Neuronal stem cell (in vitro differentiated cells): ENCODE measurements around the gene RAPGEF2.

Experiments
- DNase-seq: peaks from one replicate; pipeline ENCODE4 v3.0.0-alpha.2; 2013; ENCODE audit warnings: low spot score
- H2AFZ ChIP-seq: one replicate; pipeline ENCODE4 v1.6.1; 2013; ENCODE audit warnings: mild to moderate bottlenecking, low read length, inconsistent platforms
- H2AK5ac ChIP-seq: 2 replicates; pipeline ENCODE4 v1.6.1; 2013; ENCODE audit warnings: low read depth, mild to moderate bottlenecking, inconsistent platforms, low read length, moderate library complexity, mixed read lengths
- H2BK120ac ChIP-seq: 2 replicates; pipeline ENCODE4 v1.6.1; 2013; ENCODE audit warnings: low read depth, mild to moderate bottlenecking, inconsistent platforms, low read length, moderate library complexity, mixed read lengths
- H2BK12ac ChIP-seq: one replicate; pipeline ENCODE4 v1.6.1; 2013; ENCODE audit warnings: low read length, inconsistent platforms
- H2BK15ac ChIP-seq: 2 replicates; pipeline ENCODE4 v1.6.1; 2013; ENCODE audit warnings: mild to moderate bottlenecking, low read length, inconsistent platforms, mixed read lengths
- H2BK5ac ChIP-seq: one replicate; pipeline ENCODE4 v1.6.1; 2013; ENCODE audit warnings: inconsistent platforms, mild to moderate bottlenecking, low read length, moderate library complexity
- H3K14ac ChIP-seq: one replicate; pipeline ENCODE4 v1.6.1; 2013; ENCODE audit warnings: low read length, inconsistent platforms
- H3K18ac ChIP-seq: 2 replicates; pipeline ENCODE4 v1.6.1; 2013; ENCODE audit warnings: low read length, inconsistent platforms
- H3K23ac ChIP-seq: 2 replicates; pipeline ENCODE4 v1.6.1; 2013; ENCODE audit warnings: low read depth, mild to moderate bottlenecking, mixed read lengths, low read length, inconsistent platforms; ENCODE audit not compliant: poor library complexity
- H3K27ac ChIP-seq: replicated peaks from 3 replicates; pipeline ENCODE4 v1.5.1; 2013; ENCODE audit warnings: low read length, inconsistent platforms
- H3K27me3 ChIP-seq, 3 experiments: 2 replicates each; pipeline ENCODE4 v1.6.1; 2013; ENCODE audit warnings: low read length in 3 of 3, mild to moderate bottlenecking in 2 of 3, inconsistent platforms in 1 of 3, low read depth in 1 of 3, mixed read lengths in 1 of 3, moderate library complexity in 1 of 3; ENCODE audit not compliant: control insufficient read depth in 3 of 3, insufficient read depth in 3 of 3
- H3K36me3 ChIP-seq, 2 donors: replicated peaks in 1 of 2; 2 replicates each; pipeline ENCODE4 v1.6.1; 2013; ENCODE audit warnings: low read length in 2 of 2; ENCODE audit not compliant: control insufficient read depth in 2 of 2, insufficient read depth in 2 of 2
- H3K4ac ChIP-seq: 2 replicates; pipeline ENCODE4 v1.6.1; 2013; ENCODE audit warnings: inconsistent platforms, mild to moderate bottlenecking, low read length, moderate library complexity
- H3K4me1 ChIP-seq, 2 donors: 1 replicate in 1 of 2; 2 replicates in 1 of 2; pipeline ENCODE4 v1.6.1; 2013; ENCODE audit warnings: low read length in 2 of 2, low read depth in 1 of 2; ENCODE audit not compliant: control insufficient read depth in 2 of 2, insufficient read depth in 1 of 2
- H3K4me2 ChIP-seq: one replicate; pipeline ENCODE4 v1.6.1; 2013; ENCODE audit warnings: mild to moderate bottlenecking, low read length, inconsistent platforms; ENCODE audit not compliant: insufficient read depth, poor library complexity, severe bottlenecking
- H3K4me3 ChIP-seq, 2 donors: 2 replicates each; pipeline ENCODE4 v1.5.1; 2013; ENCODE audit warnings: low read length in 2 of 2, mild to moderate bottlenecking in 2 of 2, inconsistent platforms in 1 of 2, moderate library complexity in 1 of 2
- H3K79me1 ChIP-seq: one replicate; pipeline ENCODE4 v1.6.1; 2013; ENCODE audit warnings: low read depth, mild to moderate bottlenecking, inconsistent platforms, low read length, moderate library complexity
- H3K9ac ChIP-seq: one replicate; pipeline ENCODE4 v1.6.1; 2013; ENCODE audit warnings: mild to moderate bottlenecking, low read depth, low read length, inconsistent platforms; ENCODE audit not compliant: poor library complexity
- H3K9me3 ChIP-seq, 2 donors: replicated peaks in 1 of 2; 2 replicates each; pipeline versions ENCODE3 to v1.6.1; 2013; ENCODE audit warnings: low read length in 2 of 2, mild to moderate bottlenecking in 2 of 2, inconsistent platforms in 1 of 2, low read depth in 1 of 2, mixed read lengths in 1 of 2, moderate library complexity in 1 of 2; ENCODE audit not compliant: control insufficient read depth in 2 of 2, insufficient read depth in 1 of 2
- H4K8ac ChIP-seq: one replicate; pipeline ENCODE4 v1.6.1; 2013; ENCODE audit warnings: low read depth, mild to moderate bottlenecking, inconsistent platforms, low read length, moderate library complexity
- H4K91ac ChIP-seq: one replicate; pipeline ENCODE4 v1.6.1; 2013; ENCODE audit warnings: low read length, low read depth, mild to moderate bottlenecking, inconsistent platforms; ENCODE audit not compliant: poor library complexity
- WGBS, 2 donors: extraction: QIAGEN DNeasy Blood & Tissue Kit; methylation state at CpG; one replicate each; pipeline ENCODE4 v1.1.7; 2013; ENCODE audit warnings: missing lambda C conversion rate in 2 of 2, mixed read lengths in 1 of 2; ENCODE audit not compliant: insufficient read length in 2 of 2, insufficient replicate concordance in 1 of 2; ENCODE audit errors: extremely low coverage in 2 of 2; 5-methylcytosine and 5-hydroxymethylcytosine counted together

RAPGEF2 gene

DNA sequence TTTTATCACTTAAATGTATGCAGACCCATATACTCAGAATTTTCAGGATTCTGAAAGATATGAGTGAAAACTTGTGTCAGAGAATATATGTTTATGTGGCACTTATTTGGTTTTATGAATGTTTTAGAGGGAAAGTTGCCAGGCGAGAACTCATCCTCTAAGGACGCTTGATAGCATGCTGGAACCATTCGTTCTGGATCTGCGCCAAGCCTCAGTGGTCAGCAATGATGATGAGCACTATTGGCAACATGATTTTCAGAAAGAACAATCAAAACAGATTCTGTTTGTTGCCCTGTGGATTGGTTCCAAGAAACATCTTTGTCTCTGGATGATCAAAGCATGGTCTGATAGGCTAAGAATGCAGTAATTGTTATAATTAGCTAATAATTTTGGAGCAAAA lies 32.1 kb upstream of the RAPGEF2 start:
- Histone ChIP-seq H3K18ac (no peak overlapping the region), H3K27me3 (no peaks in the 10 kb centered on the region), H3K36me3 (no peaks in the 10 kb centered on the region), H3K4me2 (no peak overlapping the region), H2BK12ac (no peak overlapping the region), H2AFZ (no peak overlapping the region), H3K4me3 (no peak overlapping the region), H2AK5ac (no peak overlapping the region), H2BK15ac (no peak overlapping the region), H2BK5ac (no peak overlapping the region), H3K9ac (no peak overlapping the region), H3K27ac (no peak overlapping the region), H3K14ac (no peak overlapping the region), H4K91ac (no peak overlapping the region), H3K9me3 (no peaks in the 10 kb centered on the region), H3K4me1 (peaks cover 0 to 3% of the 10 kb centered on the region in 2 donors), H3K23ac (no peak overlapping the region), H3K4ac (no peak overlapping the region), H2BK120ac (no peak overlapping the region), H3K79me1 (no peaks in the 10 kb centered on the region), H4K8ac (no peak overlapping the region)
- no peak for DNase-seq
- WGBS, 2 donors, result no CpG with 5 or more reads among the region's 4 CpGs

DNA sequence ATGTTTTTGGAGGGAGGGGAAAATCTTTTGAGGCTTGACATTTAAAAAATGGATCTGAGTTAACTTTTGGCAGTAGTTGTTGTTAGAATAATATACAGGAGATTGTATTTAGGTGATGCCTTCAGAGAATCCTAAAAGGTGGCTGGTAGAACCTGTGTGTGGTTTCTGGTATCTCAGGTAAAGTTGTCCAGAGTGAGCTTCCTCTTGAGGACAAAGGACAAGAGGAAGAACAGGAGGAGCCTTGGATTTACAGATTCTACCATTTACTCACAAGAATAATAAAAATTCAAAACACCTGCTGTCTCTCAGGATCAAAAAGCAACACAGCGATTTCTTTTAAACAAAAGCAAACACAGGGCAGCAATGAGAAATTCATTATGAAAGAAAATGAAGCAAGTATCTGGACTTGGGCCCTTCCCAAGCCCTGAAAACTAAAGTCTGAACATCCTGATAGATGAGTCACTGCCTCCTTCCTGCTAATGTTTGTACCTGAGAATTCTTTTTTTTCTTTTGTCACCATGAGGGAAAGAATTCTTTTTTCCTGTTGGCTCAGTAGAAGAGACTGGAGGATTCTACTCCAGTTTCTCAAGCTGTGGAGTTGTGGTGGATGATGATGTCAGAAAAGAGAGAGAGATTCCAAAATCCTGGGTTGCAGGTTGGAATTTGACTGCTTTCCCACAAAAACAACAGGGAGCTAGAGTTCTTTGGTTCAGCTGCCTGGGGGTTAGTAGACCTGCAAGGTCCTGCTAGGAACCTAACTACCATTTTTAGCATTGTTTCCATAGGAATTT lies 31.5 kb upstream of the RAPGEF2 start:
- no peak overlapping the region for H3K14ac ChIP-seq
- H2BK120ac ChIP-seq, result no peak overlapping the region
- H3K27me3 ChIP-seq, result no peaks in the 10 kb centered on the region
- no peak overlapping the region for H2BK15ac ChIP-seq
- H2AK5ac ChIP-seq, result no peak overlapping the region
- peaks cover 0 to 3% of the 10 kb centered on the region in 2 donors for H3K4me1 ChIP-seq
- no peak overlapping the region for H2BK5ac ChIP-seq
- no peak overlapping the region for H4K8ac ChIP-seq
- no peak overlapping the region for H3K4ac ChIP-seq
- H2BK12ac ChIP-seq, result no peak overlapping the region
- no CpG with 5 or more reads among the region's 1 CpG for WGBS, 2 donors
- no peak overlapping the region for H3K27ac ChIP-seq
- H3K4me2 ChIP-seq, result no peak overlapping the region
- H3K79me1 ChIP-seq, result no peaks in the 10 kb centered on the region
- H3K18ac ChIP-seq, result no peak overlapping the region
- H3K36me3 ChIP-seq, result no peaks in the 10 kb centered on the region
- H3K9me3 ChIP-seq, result no peaks in the 10 kb centered on the region
- no peak overlapping the region for H3K9ac ChIP-seq
- H4K91ac ChIP-seq, result no peak overlapping the region
- peak overlapping the region; percentile 64 for H2AFZ ChIP-seq
- no peak overlapping the region for H3K23ac ChIP-seq
- DNase-seq, result no peak
- no peak overlapping the region for H3K4me3 ChIP-seq

DNA sequence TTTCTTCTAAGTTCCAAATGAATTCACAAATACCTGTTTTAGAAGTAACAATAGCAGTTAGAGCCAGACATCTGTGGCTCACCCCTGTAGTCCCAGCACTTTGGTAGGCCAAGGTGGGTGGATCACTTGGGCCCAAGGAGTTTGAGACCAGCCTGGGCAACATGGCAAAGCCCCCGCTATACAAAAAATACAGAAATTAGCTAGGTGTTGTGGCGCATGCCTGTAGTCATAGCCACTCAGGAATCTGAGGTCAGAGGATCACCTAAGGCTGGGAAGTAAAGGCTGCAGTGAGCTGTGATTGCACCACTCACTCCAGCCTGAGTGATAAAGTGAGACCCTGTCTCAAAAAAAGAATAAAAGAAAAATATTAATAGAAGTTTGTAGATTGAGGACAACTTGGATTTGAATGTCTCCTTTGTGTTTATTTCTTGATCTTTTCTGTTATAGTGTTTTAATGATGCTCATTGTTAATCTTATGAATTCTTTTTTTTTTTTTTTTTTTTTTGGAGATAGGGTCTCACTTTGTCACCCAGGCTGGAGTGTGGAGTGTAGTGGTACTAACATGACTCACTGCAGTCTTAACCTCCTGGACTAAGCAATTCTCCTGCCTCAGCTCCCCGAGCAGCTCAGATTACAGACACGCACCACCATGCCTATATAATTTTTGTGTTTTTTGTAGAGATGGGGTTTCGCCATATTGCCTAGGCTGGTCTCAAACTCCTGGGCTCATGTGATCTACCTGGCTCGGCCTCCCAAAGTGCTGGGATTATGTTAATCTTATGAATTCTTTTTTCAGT lies 30.7 kb upstream of the RAPGEF2 start:
- no peak overlapping the region for H2BK120ac ChIP-seq
- H3K27me3 ChIP-seq, result no peaks in the 10 kb centered on the region
- no peak overlapping the region for H2BK15ac ChIP-seq
- no peak overlapping the region for H3K18ac ChIP-seq
- no peak overlapping the region for H3K27ac ChIP-seq
- H3K23ac ChIP-seq, result no peak overlapping the region
- no peak overlapping the region for H4K91ac ChIP-seq
- H4K8ac ChIP-seq, result no peak overlapping the region
- no peaks in the 10 kb centered on the region for H3K36me3 ChIP-seq
- H2BK5ac ChIP-seq, result no peak overlapping the region
- no peak overlapping the region for H3K9ac ChIP-seq
- no peak overlapping the region for H2AK5ac ChIP-seq
- H2BK12ac ChIP-seq, result no peak overlapping the region
- H3K4me1 ChIP-seq, result peaks cover 0 to 3% of the 10 kb centered on the region in 2 donors
- H3K79me1 ChIP-seq, result no peaks in the 10 kb centered on the region
- H3K14ac ChIP-seq, result no peak overlapping the region
- peak overlapping the region; percentile 64 for H2AFZ ChIP-seq
- DNase-seq, result no peak
- no peak overlapping the region for H3K4me2 ChIP-seq
- H3K4ac ChIP-seq, result no peak overlapping the region
- H3K9me3 ChIP-seq, result no peaks in the 10 kb centered on the region
- WGBS, 2 donors, result no CpG with 5 or more reads among the region's 6 CpGs
- H3K4me3 ChIP-seq, result no peak overlapping the region

DNA sequence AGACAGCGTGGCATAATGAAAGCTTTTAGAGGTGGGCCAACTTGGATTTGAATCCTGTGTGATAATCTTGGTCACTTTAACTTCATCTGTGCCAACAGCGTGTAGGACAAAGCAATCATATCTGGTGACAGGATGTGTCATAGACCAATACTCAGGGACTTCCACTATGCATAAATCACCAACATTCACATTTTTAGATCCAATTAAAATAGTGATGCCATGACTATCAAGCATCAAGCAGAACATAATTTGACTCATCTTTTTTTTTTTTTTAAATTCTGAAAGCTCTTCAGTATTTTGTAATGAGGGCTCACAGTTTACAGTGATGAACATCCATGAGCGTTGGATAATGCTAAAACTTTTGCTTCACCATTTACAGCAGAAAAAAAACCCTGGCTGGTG lies 27.3 kb upstream of the RAPGEF2 start:
- no peaks in the 10 kb centered on the region for H3K9me3 ChIP-seq
- no peak overlapping the region for H2BK12ac ChIP-seq
- no peak overlapping the region for H2BK5ac ChIP-seq
- H2AK5ac ChIP-seq, result no peak overlapping the region
- no peak overlapping the region for H2BK120ac ChIP-seq
- no CpG with 5 or more reads among the region's 3 CpGs for WGBS, 2 donors
- no peaks in the 10 kb centered on the region for H3K27me3 ChIP-seq
- peaks cover 0 to 3% of the 10 kb centered on the region in 2 donors for H3K4me1 ChIP-seq
- H3K14ac ChIP-seq, result no peak overlapping the region
- H2AFZ ChIP-seq, result no peak overlapping the region
- no peak overlapping the region for H4K91ac ChIP-seq
- H3K27ac ChIP-seq, result no peak overlapping the region
- no peak for DNase-seq
- no peaks in the 10 kb centered on the region for H3K79me1 ChIP-seq
- H3K23ac ChIP-seq, result no peak overlapping the region
- no peak overlapping the region for H3K4me2 ChIP-seq
- H3K36me3 ChIP-seq, result no peaks in the 10 kb centered on the region
- H4K8ac ChIP-seq, result no peak overlapping the region
- no peak overlapping the region for H3K4me3 ChIP-seq
- H2BK15ac ChIP-seq, result no peak overlapping the region
- H3K18ac ChIP-seq, result no peak overlapping the region
- no peak overlapping the region for H3K4ac ChIP-seq
- no peak overlapping the region for H3K9ac ChIP-seq
